Lower lobe of right lung (tissue), 2 donors: Measurements from ENCODE around the gene BIRC5. TPM values are rescaled to one million over a fixed set of nuclear protein-coding genes. Genes with fewer than 3 reads are reported as not detected.
A peak's percentile ranks its signal among the peaks of the same experiment; 100 is the strongest.

ENCODE experiments used
- ATAC-seq, 2 donors: fragments of 200-7000 bp; cut with Tn5 transposase; one replicate each; pipeline ENCODE4 v1.9.1; 2020 to 2022; ENCODE audit warnings: mild to moderate bottlenecking in 2 of 2, moderate library complexity in 2 of 2
- DNase-seq: peaks from one replicate; pipeline ENCODE4 v3.0.0-alpha.2; 2020
- H3K27ac ChIP-seq: fragments of 200-600 bp; one replicate; pipeline ENCODE4 v1.8.0; 2022
- H3K27me3 ChIP-seq: fragments of 200-600 bp; one replicate; pipeline ENCODE4 v1.8.0; 2022; ENCODE audit warnings: low read depth
- H3K36me3 ChIP-seq: fragments of 200-600 bp; one replicate; pipeline ENCODE4 v1.8.0; 2022; ENCODE audit warnings: mild to moderate bottlenecking
- H3K4me1 ChIP-seq: fragments of 200-600 bp; one replicate; pipeline ENCODE4 v1.8.0; 2022
- H3K4me3 ChIP-seq: fragments of 200-600 bp; one replicate; pipeline ENCODE4 v1.8.0; 2022; ENCODE audit warnings: mild to moderate bottlenecking
- H3K9me3 ChIP-seq: fragments of 200-600 bp; one replicate; pipeline ENCODE4 v1.8.0; 2022
- intact Hi-C: fragments of 100-400 bp; cut with DNase I; formaldehyde crosslinking; loops from one replicate; pipeline ENCODE4 v1.11.0; 2022
- total RNA-seq: library from RNA; stranded (reverse); fragmentation: NEBNext Ultra II Directional; extraction: Animal tissue kit (Norgen Biotek cat#: 25700); gene quantifications from one replicate; pipeline ENCODE4 v1.2.1, GENCODE V29; 2021
- TF ChIP-seq, protein P1 (sequence below): fragments of 200-600 bp; IDR thresholded peaks from one replicate; pipeline ENCODE4 v1.8.0; 2022; ENCODE audit warnings: antibody characterized with exemption, mild to moderate bottlenecking
- donor health status: DM: no; HTN: yes; CAD: no; lungs with severe emphysema.

Gene BIRC5
- total RNA-seq, 1 donor from 2014 or later, result 1.8 TPM

DNA sequence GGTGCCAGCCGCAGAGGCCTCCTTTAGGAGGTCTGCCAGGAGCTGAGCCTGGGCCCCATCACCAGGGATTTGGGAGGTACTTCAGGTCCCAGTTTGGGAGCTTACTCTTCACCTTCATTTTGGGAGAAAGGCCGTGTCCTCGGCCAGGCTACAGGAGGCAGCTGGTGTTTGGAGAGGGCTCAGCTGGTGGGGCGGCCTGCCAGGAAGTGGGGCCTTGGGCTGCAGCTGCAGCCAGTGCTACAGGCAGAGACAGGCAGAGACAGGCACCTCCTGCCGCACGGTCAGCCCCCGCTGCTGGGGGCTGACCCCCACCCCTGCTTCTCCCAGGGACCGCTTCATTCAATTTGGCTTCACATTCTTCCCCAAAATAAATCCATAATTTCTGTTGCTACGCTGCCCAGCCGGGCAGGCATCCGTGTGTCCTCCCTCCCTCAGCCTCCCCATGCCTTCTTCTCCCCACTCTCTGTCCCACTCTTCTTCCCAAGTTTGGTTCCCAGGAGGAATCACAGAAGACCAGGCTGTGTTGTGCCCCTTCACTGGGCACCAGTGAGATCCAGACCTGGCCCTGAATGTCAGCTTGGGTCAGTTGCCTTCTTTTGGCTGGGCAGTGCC lies 23.5 kb downstream of the BIRC5 start:
- ATAC-seq, result no peak
- H3K4me1 ChIP-seq, result peaks cover 7% of the 10 kb centered on the region

DNA sequence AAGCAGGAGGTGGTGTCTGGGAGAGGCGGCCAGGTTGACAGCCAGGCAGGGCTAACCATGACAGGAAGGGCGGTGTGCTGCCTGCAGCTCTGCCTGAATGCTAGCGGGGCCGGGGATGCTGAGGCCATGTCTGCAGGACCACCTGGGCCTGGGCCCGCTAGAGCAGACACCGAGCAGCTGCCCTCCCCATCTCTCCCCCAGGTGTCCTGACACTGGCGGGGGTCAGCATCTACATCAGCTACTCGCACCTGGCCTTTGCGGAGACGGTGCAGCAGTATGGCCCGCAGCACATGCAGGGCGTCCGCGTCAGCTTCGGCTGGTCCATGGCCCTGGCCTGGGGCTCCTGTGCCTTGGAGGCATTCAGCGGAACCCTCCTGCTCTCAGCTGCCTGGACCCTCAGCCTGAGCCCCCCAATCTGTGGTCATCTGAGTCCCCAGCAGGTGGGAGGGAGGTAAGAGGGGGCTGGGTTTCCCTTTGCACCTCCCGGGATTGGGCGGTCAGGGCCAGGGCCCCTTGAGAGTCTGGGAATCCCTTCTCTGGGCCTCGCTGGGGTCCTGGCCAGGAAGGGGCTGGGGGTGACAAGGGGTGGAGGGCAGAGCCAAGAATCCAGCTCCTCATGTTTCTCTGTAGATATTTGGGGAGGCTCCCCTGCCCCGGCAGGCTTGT lies 24.9 kb downstream of the BIRC5 start:
- ATAC-seq, result no peak
- DNase-seq, result no peak
- Histone ChIP-seq H3K9me3 (no peaks in the 10 kb centered on the region), H3K36me3 (no peaks in the 10 kb centered on the region), H3K4me3 (no peak overlapping the region), H3K27ac (no peak overlapping the region), H3K27me3 (no peaks in the 10 kb centered on the region), H3K4me1 (peaks cover 7% of the 10 kb centered on the region)
- intact Hi-C loops, result no loop called here
- TF ChIP-seq, protein P1, sequence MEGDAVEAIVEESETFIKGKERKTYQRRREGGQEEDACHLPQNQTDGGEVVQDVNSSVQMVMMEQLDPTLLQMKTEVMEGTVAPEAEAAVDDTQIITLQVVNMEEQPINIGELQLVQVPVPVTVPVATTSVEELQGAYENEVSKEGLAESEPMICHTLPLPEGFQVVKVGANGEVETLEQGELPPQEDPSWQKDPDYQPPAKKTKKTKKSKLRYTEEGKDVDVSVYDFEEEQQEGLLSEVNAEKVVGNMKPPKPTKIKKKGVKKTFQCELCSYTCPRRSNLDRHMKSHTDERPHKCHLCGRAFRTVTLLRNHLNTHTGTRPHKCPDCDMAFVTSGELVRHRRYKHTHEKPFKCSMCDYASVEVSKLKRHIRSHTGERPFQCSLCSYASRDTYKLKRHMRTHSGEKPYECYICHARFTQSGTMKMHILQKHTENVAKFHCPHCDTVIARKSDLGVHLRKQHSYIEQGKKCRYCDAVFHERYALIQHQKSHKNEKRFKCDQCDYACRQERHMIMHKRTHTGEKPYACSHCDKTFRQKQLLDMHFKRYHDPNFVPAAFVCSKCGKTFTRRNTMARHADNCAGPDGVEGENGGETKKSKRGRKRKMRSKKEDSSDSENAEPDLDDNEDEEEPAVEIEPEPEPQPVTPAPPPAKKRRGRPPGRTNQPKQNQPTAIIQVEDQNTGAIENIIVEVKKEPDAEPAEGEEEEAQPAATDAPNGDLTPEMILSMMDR, result no peak

More for the DNA sequence above, 23.5 kb downstream of the BIRC5 start:
- TF ChIP-seq, protein P1, result no peak
- Histone ChIP-seq H3K27ac (no peak overlapping the region), H3K9me3 (no peaks in the 10 kb centered on the region), H3K36me3 (no peaks in the 10 kb centered on the region), H3K4me3 (no peak overlapping the region), H3K27me3 (peaks cover 12% of the 10 kb centered on the region)
- no peak for DNase-seq
- intact Hi-C loops, result no loop called here

DNA sequence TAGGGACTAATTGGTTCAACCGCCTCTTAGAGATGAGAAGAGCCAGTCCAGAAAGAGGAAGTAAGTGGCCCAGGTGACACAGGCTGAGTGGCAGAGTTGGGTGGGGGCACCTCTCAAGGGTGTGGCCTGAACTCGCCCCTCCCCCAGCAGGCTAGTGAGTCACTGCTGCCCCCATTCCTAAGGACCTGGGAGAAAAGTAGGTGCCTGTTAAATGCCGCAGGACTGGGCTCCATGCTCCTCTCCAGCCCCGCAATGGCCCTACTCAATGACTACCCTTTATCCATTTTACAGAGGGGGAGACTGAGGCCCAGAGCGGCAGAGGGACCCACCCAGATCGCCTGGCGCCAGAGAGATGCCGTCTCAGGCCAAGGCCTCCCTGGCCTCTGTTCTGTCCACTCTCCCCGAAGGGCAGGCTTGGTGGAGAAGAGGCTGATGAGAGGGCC lies 25.5 kb downstream of the BIRC5 start:
- Histone ChIP-seq H3K9me3 (no peaks in the 10 kb centered on the region), H3K27ac (no peak overlapping the region), H3K27me3 (no peaks in the 10 kb centered on the region), H3K4me3 (no peak overlapping the region), H3K36me3 (no peaks in the 10 kb centered on the region), H3K4me1 (peaks cover 5% of the 10 kb centered on the region)
- intact Hi-C loops, result no loop called here
- DNase-seq, result no peak
- TF ChIP-seq, protein P1, result no peak
- ATAC-seq, result peak in 1 of 2 donors; percentile 26

DNA sequence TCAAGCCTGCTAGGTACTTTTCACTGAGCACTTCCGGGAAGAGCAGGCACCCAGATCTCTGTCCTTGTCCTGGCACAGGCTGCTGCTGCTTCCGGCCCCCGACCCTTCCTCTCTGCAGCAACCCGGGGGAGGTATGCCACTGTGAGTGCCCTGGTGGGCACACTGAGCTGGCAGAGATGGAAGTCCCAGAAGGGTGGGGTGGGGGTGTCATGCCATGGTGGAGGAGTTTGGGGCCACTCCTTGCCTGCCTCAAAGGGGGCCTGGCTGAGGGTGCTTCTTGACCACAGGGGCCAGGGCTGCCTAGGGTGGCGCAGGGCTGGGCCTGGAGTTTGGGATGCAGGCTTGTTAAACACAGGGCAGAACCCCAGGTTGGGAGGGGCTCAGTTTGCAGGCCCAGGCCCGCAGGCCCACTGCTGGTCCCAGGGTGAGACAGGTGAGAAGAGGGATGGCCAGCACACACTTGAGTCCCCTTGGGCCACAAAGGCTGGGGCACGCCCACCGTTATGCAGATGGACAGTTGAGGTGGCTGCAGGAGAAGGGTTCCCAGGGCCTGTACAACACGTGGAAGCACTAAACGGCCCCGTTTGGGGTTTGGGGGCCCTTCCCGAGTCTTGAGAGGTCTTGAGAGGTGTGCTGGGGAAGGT lies 26.1 kb downstream of the BIRC5 start:
- ATAC-seq (no peak), DNase-seq (no peak)
- no peak overlapping the region for H3K4me3 ChIP-seq
- H3K36me3 ChIP-seq, result no peaks in the 10 kb centered on the region
- no peak overlapping the region for H3K27ac ChIP-seq
- intact Hi-C loops, result no loop called here
- TF ChIP-seq, protein P1, result no peak
- no peaks in the 10 kb centered on the region for H3K9me3 ChIP-seq
- no peaks in the 10 kb centered on the region for H3K27me3 ChIP-seq
- no peaks in the 10 kb centered on the region for H3K4me1 ChIP-seq

DNA sequence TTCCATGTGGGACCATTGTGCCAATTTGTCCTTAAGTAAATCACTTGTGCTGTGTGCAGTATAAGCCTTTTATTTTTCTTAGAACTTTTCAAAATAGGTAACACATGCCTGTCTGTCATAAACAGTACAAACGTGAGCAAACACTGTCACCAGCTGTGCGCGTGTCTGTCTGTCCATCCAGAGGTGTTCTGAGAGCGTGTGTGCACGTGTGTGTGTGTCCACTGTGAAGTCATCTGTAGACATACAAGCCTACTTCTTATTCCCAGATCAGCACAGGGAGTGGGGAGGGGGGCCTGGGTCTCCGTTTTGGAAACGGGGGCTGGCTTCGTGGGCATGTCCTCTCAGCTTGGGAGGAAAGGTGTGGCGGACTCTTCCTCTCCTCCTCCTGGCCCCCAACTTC lies 26.8 kb downstream of the BIRC5 start:
- Histone ChIP-seq H3K9me3 (no peaks in the 10 kb centered on the region), H3K4me1 (no peaks in the 10 kb centered on the region), H3K27me3 (no peaks in the 10 kb centered on the region), H3K27ac (no peak overlapping the region), H3K36me3 (no peaks in the 10 kb centered on the region), H3K4me3 (no peak overlapping the region)
- ATAC-seq (no peak), DNase-seq (no peak)
- TF ChIP-seq, protein P1, result no peak
- intact Hi-C loops, result no loop called here
